ENCODE results near the gene ACSL5.
"Not testable (repeated sequence)": the region's sequence is repeated elsewhere in the genome, so short reads cannot be mapped to it uniquely, and the experiment has no call there.

Gene ACSL5

DNA sequence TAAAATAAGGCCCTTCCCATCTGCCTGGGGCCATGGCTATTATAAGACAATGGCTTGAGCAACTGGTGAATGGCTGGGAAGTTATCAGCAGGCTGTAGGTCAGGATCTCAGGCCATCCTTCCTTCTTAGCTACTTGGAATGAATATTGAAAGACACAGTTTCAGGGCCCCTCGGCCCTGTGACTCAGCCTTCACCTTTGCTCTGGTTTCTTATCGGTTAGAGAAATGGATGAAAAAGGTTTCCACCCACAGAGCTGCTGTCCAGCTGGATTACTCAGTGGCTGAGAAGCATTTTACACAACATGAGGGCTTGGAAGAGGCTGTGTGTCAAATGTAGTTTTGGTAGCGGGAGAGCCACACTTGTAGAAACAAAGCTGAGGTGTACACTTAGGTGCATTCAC is 9.4 kb downstream of the ACSL5 start:
- peaks cover 7% of the 10 kb centered on the region for H3K27me3 Mint-ChIP-seq (ENCODE audit: low read depth, poor library complexity)
- H3K36me3 Mint-ChIP-seq (ENCODE audit: low read depth) = no peaks in the 10 kb centered on the region
- peaks cover 7% of the 10 kb centered on the region for H3K4me1 Mint-ChIP-seq
- no peaks in the 10 kb centered on the region for H3K9me3 Mint-ChIP-seq
- TF ChIP-seq, protein P1, sequence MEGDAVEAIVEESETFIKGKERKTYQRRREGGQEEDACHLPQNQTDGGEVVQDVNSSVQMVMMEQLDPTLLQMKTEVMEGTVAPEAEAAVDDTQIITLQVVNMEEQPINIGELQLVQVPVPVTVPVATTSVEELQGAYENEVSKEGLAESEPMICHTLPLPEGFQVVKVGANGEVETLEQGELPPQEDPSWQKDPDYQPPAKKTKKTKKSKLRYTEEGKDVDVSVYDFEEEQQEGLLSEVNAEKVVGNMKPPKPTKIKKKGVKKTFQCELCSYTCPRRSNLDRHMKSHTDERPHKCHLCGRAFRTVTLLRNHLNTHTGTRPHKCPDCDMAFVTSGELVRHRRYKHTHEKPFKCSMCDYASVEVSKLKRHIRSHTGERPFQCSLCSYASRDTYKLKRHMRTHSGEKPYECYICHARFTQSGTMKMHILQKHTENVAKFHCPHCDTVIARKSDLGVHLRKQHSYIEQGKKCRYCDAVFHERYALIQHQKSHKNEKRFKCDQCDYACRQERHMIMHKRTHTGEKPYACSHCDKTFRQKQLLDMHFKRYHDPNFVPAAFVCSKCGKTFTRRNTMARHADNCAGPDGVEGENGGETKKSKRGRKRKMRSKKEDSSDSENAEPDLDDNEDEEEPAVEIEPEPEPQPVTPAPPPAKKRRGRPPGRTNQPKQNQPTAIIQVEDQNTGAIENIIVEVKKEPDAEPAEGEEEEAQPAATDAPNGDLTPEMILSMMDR (IDR thresholded peaks at IDR 0.05) = no peak
- DNase-seq = no peak
- H3K27ac Mint-ChIP-seq = no peak overlapping the region
- no peak overlapping the region for H3K4me3 Mint-ChIP-seq

DNA sequence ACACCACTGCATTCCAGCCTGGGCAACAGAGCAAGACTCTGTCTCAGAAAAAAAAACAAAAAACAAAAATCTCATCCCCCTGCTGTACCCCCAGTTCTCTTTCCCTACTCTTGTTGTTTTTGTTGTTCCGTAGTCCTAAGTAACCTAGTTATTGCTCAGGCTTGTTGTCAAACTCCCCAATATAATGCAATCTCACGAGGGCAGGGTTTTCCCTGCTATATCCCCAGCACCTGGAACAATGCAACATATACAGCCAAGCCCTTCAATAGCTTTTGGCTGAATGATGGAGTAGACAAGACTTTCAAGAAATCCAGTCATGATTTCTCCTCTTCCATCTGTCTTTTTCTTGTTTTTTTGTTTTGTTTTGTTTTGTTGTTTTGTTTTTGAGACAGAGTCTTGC is 10.2 kb downstream of the ACSL5 start:
- Mint-ChIP-seq H3K27ac (no peak overlapping the region), H3K36me3 (ENCODE audit: low read depth) (no peaks in the 10 kb centered on the region)

DNA sequence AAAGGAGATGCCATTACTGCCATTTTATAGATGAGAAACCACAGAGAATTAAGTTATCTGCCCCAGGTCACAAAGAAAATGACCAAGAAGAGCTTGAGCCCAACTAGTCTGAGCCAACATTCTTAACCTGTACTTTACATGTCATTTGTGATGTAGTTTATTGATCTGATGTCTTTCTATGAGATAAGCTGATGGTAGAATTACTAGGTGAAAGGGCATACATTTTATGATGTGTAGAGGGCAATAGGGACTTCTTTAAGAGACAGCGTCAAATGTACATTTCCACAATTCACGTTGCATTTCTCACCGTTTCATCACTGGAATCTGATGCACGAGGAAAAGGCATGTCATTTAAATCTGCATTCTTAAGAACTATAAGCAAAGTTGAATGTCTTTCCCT is 11.3 kb downstream of the ACSL5 start:
- Mint-ChIP-seq H3K4me3 (no peak overlapping the region), H3K27ac (no peak overlapping the region), H3K9me3 (no peaks in the 10 kb centered on the region), H3K36me3 (ENCODE audit: low read depth) (no peaks in the 10 kb centered on the region), H3K4me1 (peaks cover 7% of the 10 kb centered on the region), H3K27me3 (ENCODE audit: low read depth, poor library complexity) (peaks cover 7% of the 10 kb centered on the region)
- no peak for DNase-seq
- TF ChIP-seq, protein P1 (IDR thresholded peaks at IDR 0.05) = no peak

More for the DNA sequence above, 10.2 kb downstream of the ACSL5 start:
- H3K27me3 Mint-ChIP-seq (ENCODE audit: low read depth, poor library complexity) = peaks cover 7% of the 10 kb centered on the region
- peaks cover 7% of the 10 kb centered on the region for H3K4me1 Mint-ChIP-seq
- no peak overlapping the region for H3K4me3 Mint-ChIP-seq
- no peak for DNase-seq
- TF ChIP-seq, protein P1 (IDR thresholded peaks at IDR 0.05) = no peak
- no peaks in the 10 kb centered on the region for H3K9me3 Mint-ChIP-seq

DNA sequence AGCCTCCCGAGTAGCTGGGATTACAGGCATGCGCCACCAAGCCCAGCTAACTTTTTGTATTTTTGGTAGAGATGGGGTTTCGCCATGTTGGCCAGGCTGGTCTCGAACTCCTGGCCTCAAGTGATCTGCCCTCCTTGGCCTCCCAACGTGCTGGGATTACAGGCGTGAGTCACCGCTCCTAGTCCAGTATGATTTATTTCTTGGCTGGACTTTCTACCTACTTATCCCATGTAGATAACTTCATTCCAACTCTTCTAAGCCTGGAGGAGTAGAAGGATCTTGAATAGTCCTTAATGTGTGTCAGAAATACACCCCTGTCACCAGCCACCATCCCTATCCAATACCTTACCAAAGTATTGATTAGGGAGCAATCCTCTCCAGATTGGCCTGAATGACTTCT is 14.1 kb downstream of the ACSL5 start:
- DNase-seq; H3K36me3 Mint-ChIP-seq (ENCODE audit: low read depth); H3K4me3 Mint-ChIP-seq; H3K9me3 Mint-ChIP-seq; H3K4me1 Mint-ChIP-seq; H3K27me3 Mint-ChIP-seq (ENCODE audit: low read depth, poor library complexity); H3K27ac Mint-ChIP-seq: not testable (repeated sequence)

DNA sequence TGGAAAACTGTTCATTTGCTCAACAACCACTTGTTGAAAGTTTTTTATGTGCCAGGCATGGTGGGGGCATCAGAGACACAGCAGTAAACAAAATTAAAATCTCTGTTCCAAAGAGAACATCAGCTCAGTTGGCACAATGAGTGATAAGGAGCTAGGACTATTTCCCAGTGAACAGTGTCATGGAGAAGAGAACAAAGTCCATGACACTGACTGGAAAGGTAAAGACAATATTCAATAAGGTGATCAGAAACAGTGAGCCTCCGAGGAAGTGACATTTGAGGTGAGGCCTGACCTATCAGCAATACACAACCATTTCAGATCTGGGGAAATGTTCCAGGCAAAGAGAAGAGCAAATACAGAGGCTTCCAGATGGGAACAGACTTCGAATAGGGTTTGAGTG is 14.6 kb downstream of the ACSL5 start:
- no peaks in the 10 kb centered on the region for H3K4me1 Mint-ChIP-seq
- no peaks in the 10 kb centered on the region for H3K36me3 Mint-ChIP-seq (ENCODE audit: low read depth)
- TF ChIP-seq, protein P1 (IDR thresholded peaks at IDR 0.05) = no peak
- DNase-seq = no peak
- H3K9me3 Mint-ChIP-seq = no peaks in the 10 kb centered on the region
- H3K27me3 Mint-ChIP-seq (ENCODE audit: low read depth, poor library complexity) = peaks cover 8% of the 10 kb centered on the region
- no peak overlapping the region for H3K27ac Mint-ChIP-seq
- H3K4me3 Mint-ChIP-seq = no peak overlapping the region

DNA sequence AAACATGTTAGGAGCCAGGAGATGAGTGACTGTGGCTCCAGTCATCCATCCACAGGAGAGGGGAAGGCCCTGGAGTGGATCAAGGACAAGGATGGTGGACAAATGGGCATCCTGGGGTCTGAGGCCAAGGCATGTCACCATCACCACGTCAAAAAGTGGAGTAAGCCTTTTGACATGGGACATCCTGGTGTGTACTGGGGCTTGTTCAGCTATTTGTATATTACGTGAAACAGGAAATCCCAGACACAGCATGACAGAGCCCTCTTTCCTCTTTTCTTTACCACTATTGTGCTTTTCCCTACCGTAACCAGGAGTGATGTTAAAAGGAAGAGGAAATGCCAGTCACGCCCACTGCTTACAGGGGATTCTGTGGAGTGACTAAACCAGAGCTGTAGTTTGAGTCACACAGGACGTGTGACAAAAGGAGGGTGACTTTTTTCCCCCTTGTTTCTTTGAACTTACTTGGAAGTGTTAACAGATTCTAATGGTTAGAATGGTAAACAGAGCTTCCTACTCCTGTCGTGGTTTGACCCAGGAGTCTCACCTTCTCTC is 15.4 kb downstream of the ACSL5 start:
- Mint-ChIP-seq H3K36me3 (ENCODE audit: low read depth) (no peaks in the 10 kb centered on the region), H3K9me3 (no peaks in the 10 kb centered on the region), H3K4me1 (no peaks in the 10 kb centered on the region), H3K27ac (no peak overlapping the region), H3K4me3 (no peak overlapping the region), H3K27me3 (ENCODE audit: low read depth, poor library complexity) (peaks cover 7% of the 10 kb centered on the region)
- TF ChIP-seq, protein P1 (IDR thresholded peaks at IDR 0.05) = no peak
- no peak for DNase-seq

Data from nephron progenitor cell (in vitro differentiated cells).